Mesendoderm (in vitro differentiated cells): ENCODE results near the gene MRPS10.

Experiments used
- DNase-seq: peaks from one replicate; pipeline ENCODE4 v3.0.0; 2013
- H2AK5ac ChIP-seq: 2 replicates; pipeline ENCODE4 v1.6.1; 2013; ENCODE audit warnings: low read length, inconsistent platforms
- H2BK120ac ChIP-seq: 2 replicates; pipeline ENCODE4 v1.6.1; 2013; ENCODE audit warnings: low read depth, mild to moderate bottlenecking, low read length, moderate library complexity, mixed read lengths
- H2BK15ac ChIP-seq: replicated peaks from 2 replicates; pipeline ENCODE4 v1.6.1; 2013; ENCODE audit warnings: low read depth, mild to moderate bottlenecking, moderate library complexity
- H2BK5ac ChIP-seq: 2 replicates; pipeline ENCODE4 v1.6.1; 2013; ENCODE audit warnings: low read length, inconsistent platforms
- H3K18ac ChIP-seq: 2 replicates; pipeline ENCODE4 v1.6.1; 2013; ENCODE audit warnings: mild to moderate bottlenecking, low read length, mixed read lengths
- H3K23ac ChIP-seq: one replicate; pipeline ENCODE4 v1.6.1; 2013; ENCODE audit warnings: low read length
- H3K27ac ChIP-seq: 2 replicates; pipeline ENCODE4 v1.5.1; 2013; ENCODE audit warnings: low read depth, mild to moderate bottlenecking, inconsistent platforms, low read length, moderate library complexity
- H3K27me3 ChIP-seq: 2 replicates; pipeline ENCODE4 v1.6.1; 2013; ENCODE audit warnings: low read length, control low read depth, mild to moderate bottlenecking, inconsistent platforms; ENCODE audit not compliant: insufficient read depth, poor library complexity
- H3K36me3 ChIP-seq: 2 replicates; pipeline ENCODE4 v1.6.1; 2013; ENCODE audit warnings: low read length, inconsistent platforms; ENCODE audit not compliant: control insufficient read depth, insufficient read depth
- H3K4ac ChIP-seq: one replicate; pipeline ENCODE4 v1.6.1; 2013; ENCODE audit warnings: low read depth, mild to moderate bottlenecking, low read length, moderate library complexity
- H3K4me1 ChIP-seq: 2 replicates; pipeline ENCODE4 v1.6.1; 2013; ENCODE audit warnings: low read depth, low read length, inconsistent platforms; ENCODE audit not compliant: control insufficient read depth
- H3K4me2 ChIP-seq: 2 replicates; pipeline ENCODE4 v1.6.1; 2013; ENCODE audit warnings: low read length
- H3K4me3 ChIP-seq: 2 replicates; pipeline ENCODE4 v1.5.1; 2013; ENCODE audit warnings: mild to moderate bottlenecking, low read length
- H3K56ac ChIP-seq: one replicate; pipeline ENCODE4 v1.6.1; 2013; ENCODE audit warnings: low read length
- H3K79me1 ChIP-seq: 2 replicates; pipeline ENCODE4 v1.6.1; 2013; ENCODE audit warnings: low read length, inconsistent platforms
- H3K79me2 ChIP-seq: 2 replicates; pipeline ENCODE4 v1.6.1; 2013; ENCODE audit warnings: mild to moderate bottlenecking, low read length; ENCODE audit not compliant: control insufficient read depth, insufficient read depth
- H3K9ac ChIP-seq: 2 replicates; pipeline ENCODE4 v1.6.1; 2013; ENCODE audit warnings: low read length, inconsistent platforms
- H4K5ac ChIP-seq: one replicate; pipeline ENCODE4 v1.6.1; 2013; ENCODE audit warnings: low read length
- H4K8ac ChIP-seq: one replicate; pipeline ENCODE4 v1.6.1; 2013; ENCODE audit warnings: low read depth, mild to moderate bottlenecking, control low read depth, low read length, moderate library complexity
- WGBS: extraction: QIAGEN DNeasy Blood & Tissue Kit; methylation state at CpG from one replicate; pipeline ENCODE4 v1.1.7; 2013; ENCODE audit warnings: low lambda C conversion rate, missing lambda C conversion rate; ENCODE audit not compliant: insufficient coverage; ENCODE audit errors: extremely low coverage; 5-methylcytosine and 5-hydroxymethylcytosine counted together

MRPS10 gene

GRCh38 chr6:42228305-42228704 lies 10.6 kb upstream of the MRPS10 start:
- Histone ChIP-seq H2BK5ac (no peak overlapping the region), H3K4me3 (no peak overlapping the region), H4K8ac (no peak overlapping the region), H3K4ac (no peak overlapping the region), H3K4me1 (no peaks in the 10 kb centered on the region), H3K27me3 (no peaks in the 10 kb centered on the region), H3K79me1 (no peaks in the 10 kb centered on the region), H3K56ac (no peak overlapping the region), H3K23ac (no peak overlapping the region), H3K4me2 (no peak overlapping the region), H4K5ac (no peak overlapping the region), H3K18ac (no peak overlapping the region), H2BK120ac (no peak overlapping the region), H3K27ac (no peak overlapping the region), H2BK15ac (no peak overlapping the region), H3K36me3 (no peaks in the 10 kb centered on the region), H3K9ac (no peak overlapping the region), H3K79me2 (no peaks in the 10 kb centered on the region), H2AK5ac (no peak overlapping the region)
- no peak for DNase-seq
- no CpG with 5 or more reads among the region's 15 CpGs for WGBS

GRCh38 chr6:42227173-42227850 lies 9.7 kb upstream of the MRPS10 start:
- no CpG with 5 or more reads among the region's 9 CpGs for WGBS
- Histone ChIP-seq H3K79me2 (no peaks in the 10 kb centered on the region), H3K4me3 (no peak overlapping the region), H3K56ac (no peak overlapping the region), H3K18ac (no peak overlapping the region), H3K4me2 (no peak overlapping the region), H2BK15ac (no peak overlapping the region), H4K8ac (no peak overlapping the region), H4K5ac (no peak overlapping the region), H3K79me1 (no peaks in the 10 kb centered on the region), H2BK5ac (no peak overlapping the region), H3K4me1 (no peaks in the 10 kb centered on the region), H3K27ac (no peak overlapping the region), H3K23ac (no peak overlapping the region), H2BK120ac (no peak overlapping the region), H3K36me3 (no peaks in the 10 kb centered on the region), H3K4ac (no peak overlapping the region), H2AK5ac (no peak overlapping the region), H3K27me3 (no peaks in the 10 kb centered on the region), H3K9ac (no peak overlapping the region)
- no peak for DNase-seq

- Histone ChIP-seq H3K4me3 (no peak overlapping the region), H3K4ac (no peak overlapping the region), H3K79me1 (no peaks in the 10 kb centered on the region), H3K23ac (no peak overlapping the region), H3K27me3 (no peaks in the 10 kb centered on the region), H3K56ac (no peak overlapping the region), H4K5ac (no peak overlapping the region), H3K18ac (no peak overlapping the region), H3K36me3 (no peaks in the 10 kb centered on the region), H3K79me2 (no peaks in the 10 kb centered on the region), H3K4me2 (no peak overlapping the region), H3K9ac (no peak overlapping the region), H4K8ac (no peak overlapping the region), H2BK120ac (no peak overlapping the region), H2BK15ac (no peak overlapping the region), H2BK5ac (no peak overlapping the region), H2AK5ac (no peak overlapping the region), H3K27ac (peak overlapping the region; percentile 7), H3K4me1 (no peaks in the 10 kb centered on the region)
- no CpG with 5 or more reads among the region's 8 CpGs for WGBS
- peak; percentile 93 for DNase-seq
These were observed 9.0 kb upstream of the MRPS10 start for GRCh38 chr6:42226645-42227143.

- Histone ChIP-seq H4K5ac (no peak overlapping the region), H4K8ac (no peak overlapping the region), H3K4me1 (no peaks in the 10 kb centered on the region), H2BK15ac (no peak overlapping the region), H3K23ac (no peak overlapping the region), H3K18ac (no peak overlapping the region), H3K79me1 (no peaks in the 10 kb centered on the region), H3K27ac (no peak overlapping the region), H2BK5ac (no peak overlapping the region), H3K79me2 (no peaks in the 10 kb centered on the region), H3K4me3 (no peak overlapping the region), H3K9ac (no peak overlapping the region), H3K36me3 (no peaks in the 10 kb centered on the region), H2BK120ac (no peak overlapping the region), H3K56ac (no peak overlapping the region), H3K4ac (no peak overlapping the region), H3K4me2 (no peak overlapping the region), H3K27me3 (no peaks in the 10 kb centered on the region), H2AK5ac (no peak overlapping the region)
- no peak for DNase-seq
- no CpG with 5 or more reads among the region's 3 CpGs for WGBS
These were observed 8.5 kb upstream of the MRPS10 start for GRCh38 chr6:42226161-42226611.

- H3K79me1 ChIP-seq = no peaks in the 10 kb centered on the region
- no peak overlapping the region for H2BK15ac ChIP-seq
- WGBS = 100% methylated on average over 2 of the region's 4 CpGs
- no peak overlapping the region for H3K27ac ChIP-seq
- H3K36me3 ChIP-seq = no peaks in the 10 kb centered on the region
- H3K18ac ChIP-seq = no peak overlapping the region
- no peak overlapping the region for H4K5ac ChIP-seq
- no peak for DNase-seq
- no peak overlapping the region for H3K4me2 ChIP-seq
- H3K4me1 ChIP-seq = no peaks in the 10 kb centered on the region
- no peak overlapping the region for H2AK5ac ChIP-seq
- no peak overlapping the region for H3K23ac ChIP-seq
- H3K27me3 ChIP-seq = no peaks in the 10 kb centered on the region
- H2BK5ac ChIP-seq = no peak overlapping the region
- H3K4ac ChIP-seq = no peak overlapping the region
- H3K79me2 ChIP-seq = no peaks in the 10 kb centered on the region
- H3K4me3 ChIP-seq = no peak overlapping the region
- H3K9ac ChIP-seq = no peak overlapping the region
- no peak overlapping the region for H4K8ac ChIP-seq
- H3K56ac ChIP-seq = no peak overlapping the region
- no peak overlapping the region for H2BK120ac ChIP-seq
These were observed 7.8 kb upstream of the MRPS10 start for GRCh38 chr6:42225419-42225818.

GRCh38 chr6:42225029-42225339 lies 7.3 kb upstream of the MRPS10 start:
- Histone ChIP-seq H3K23ac (no peak overlapping the region), H3K27me3 (no peaks in the 10 kb centered on the region), H2BK5ac (no peak overlapping the region), H2BK120ac (no peak overlapping the region), H3K4me2 (no peak overlapping the region), H3K4me1 (no peaks in the 10 kb centered on the region), H4K8ac (no peak overlapping the region), H2BK15ac (no peak overlapping the region), H3K9ac (no peak overlapping the region), H3K79me1 (no peaks in the 10 kb centered on the region), H3K18ac (no peak overlapping the region), H4K5ac (no peak overlapping the region), H3K4me3 (no peak overlapping the region), H3K56ac (no peak overlapping the region), H3K27ac (no peak overlapping the region), H3K36me3 (no peaks in the 10 kb centered on the region), H2AK5ac (no peak overlapping the region), H3K4ac (no peak overlapping the region), H3K79me2 (no peaks in the 10 kb centered on the region)
- no peak for DNase-seq
